ENCODE measurements around the gene PSMB9. TPM values are rescaled to one million over a fixed set of nuclear protein-coding genes. Genes with fewer than 3 reads are reported as not detected.

Gene PSMB9
- total and polyA plus RNA-seq, 2 experiments from 2014 or later = 2.8 to 5.5 TPM

- Histone ChIP-seq H2AFZ (no peak overlapping the region), H3K27me3 (ENCODE audit: insufficient read depth) (no peaks in the 10 kb centered on the region), H3K4me1 (ENCODE audit: insufficient read depth) (peaks cover 5% of the 10 kb centered on the region; the same call in 1 of the 2 replicates), H3K4me3 (no peak overlapping the region), H3K79me2 (replicated peaks; ENCODE audit: insufficient read depth) (peaks cover 5% of the 10 kb centered on the region; the same call in 1 of the 2 replicates), H3F3A (replicated peaks; ENCODE audit: low read depth) (no peaks in the 10 kb centered on the region), H4K20me1 (replicated peaks; ENCODE audit: insufficient read depth) (no peaks in the 10 kb centered on the region; the same call in 1 of the 2 replicates), H3K4me2 (no peak overlapping the region), H3K27ac (ENCODE audit: low read depth) (no peak overlapping the region), H3K9me2 (ENCODE audit: insufficient read depth) (no peaks in the 10 kb centered on the region), H3K36me3 (ENCODE audit: insufficient read depth) (no peaks in the 10 kb centered on the region)
- no peak for ATAC-seq
- Mint-ChIP-seq H3K36me3 (ENCODE audit: low read depth) (no peaks in the 10 kb centered on the region), H3K4me3 (no peak overlapping the region), H3K4me1 (peaks cover 8% of the 10 kb centered on the region), H3K9me3 (no peaks in the 10 kb centered on the region; the same call in 2 of the 3 replicates), H3K27ac (no peak overlapping the region), H3K27me3 (ENCODE audit: insufficient read depth, low read depth, poor library complexity) (peaks cover 14% of the 10 kb centered on the region)
- no peak for DNase-seq (ENCODE audit: low spot score)
- no peak for TF ChIP-seq ETS1 (IDR thresholded peaks at IDR 0.05)
- no peak for TF ChIP-seq CREB1 (CRISPR knock-in tag; IDR thresholded peaks at IDR 0.05; ENCODE audit: low read depth)
Measured at GRCh38 chr6:32890831-32891230, 36.8 kb downstream of the PSMB9 start.

GRCh38 chr6:32894085-32895005 lies 40.4 kb downstream of the PSMB9 start:
- Histone ChIP-seq H3K4me2 (peak overlapping the region; percentile 91), H3K79me2 (replicated peaks; ENCODE audit: insufficient read depth) (peaks cover 8% of the 10 kb centered on the region; the same call in 1 of the 2 replicates), H3K9me2 (ENCODE audit: insufficient read depth) (no peaks in the 10 kb centered on the region), H3K4me1 (ENCODE audit: insufficient read depth) (peaks cover 8% of the 10 kb centered on the region; the same call in 1 of the 2 replicates), H3F3A (replicated peaks; ENCODE audit: low read depth) (no peaks in the 10 kb centered on the region), H3K27me3 (ENCODE audit: insufficient read depth) (no peaks in the 10 kb centered on the region), H3K4me3 (peak overlapping the region; percentile 97), H3K36me3 (ENCODE audit: insufficient read depth) (no peaks in the 10 kb centered on the region), H3K27ac (ENCODE audit: low read depth) (peak overlapping the region; percentile 93), H2AFZ (peak overlapping the region; percentile 98), H4K20me1 (replicated peaks; ENCODE audit: insufficient read depth) (no peaks in the 10 kb centered on the region; the same call in 1 of the 2 replicates)
- H3K27ac Mint-ChIP-seq = peak overlapping the region; percentile 95
- no peaks in the 10 kb centered on the region for H3K36me3 Mint-ChIP-seq (ENCODE audit: low read depth)
- TF ChIP-seq ETS1 (IDR thresholded peaks at IDR 0.05) = peak; percentile 16; the same call in 1 of the 2 replicates
- no peak for TF ChIP-seq NANOG (IDR thresholded peaks at IDR 0.05; ENCODE audit: borderline replicate concordance)
- TF ChIP-seq CREB1 (CRISPR knock-in tag; IDR thresholded peaks at IDR 0.05; ENCODE audit: low read depth) = peak; percentile 19; the same call in 1 of the 2 replicates
- TF ChIP-seq ZNF114 (CRISPR knock-in tag; IDR thresholded peaks at IDR 0.05) = no peak
- peak; percentile 92 for TF ChIP-seq POLR2AphosphoS5 (IDR thresholded peaks at IDR 0.05; ENCODE audit: low read depth)
- no peak for TF ChIP-seq EZH2phosphoT487 (IDR thresholded peaks at IDR 0.05; ENCODE audit: unreplicated experiment)
- peaks cover 14% of the 10 kb centered on the region for H3K27me3 Mint-ChIP-seq (ENCODE audit: insufficient read depth, low read depth, poor library complexity)
- peaks cover 10% of the 10 kb centered on the region for H3K4me1 Mint-ChIP-seq
- DNase-seq (ENCODE audit: low spot score) = peak; percentile 95
- ATAC-seq = peak; percentile 97
- no peaks in the 10 kb centered on the region; the same call in 2 of the 3 replicates for H3K9me3 Mint-ChIP-seq
- peak overlapping the region; percentile 94 for H3K4me3 Mint-ChIP-seq
